Stimulated activated CD8-positive, alpha-beta memory T cell treated with anti-CD3 and anti-CD28 coated beads, Interleukin-7, amount 100 ng/mL, for 24 hours (primary cell): ENCODE measurements around the gene GRID1.
A peak's percentile ranks its signal among the peaks of the same experiment; 100 is the strongest.

ENCODE experiments used
- DNase-seq: peaks from one replicate; pipeline ENCODE4 v3.0.0-alpha.2; 2020; ENCODE audit warnings: low read depth

GRID1 gene

DNA sequence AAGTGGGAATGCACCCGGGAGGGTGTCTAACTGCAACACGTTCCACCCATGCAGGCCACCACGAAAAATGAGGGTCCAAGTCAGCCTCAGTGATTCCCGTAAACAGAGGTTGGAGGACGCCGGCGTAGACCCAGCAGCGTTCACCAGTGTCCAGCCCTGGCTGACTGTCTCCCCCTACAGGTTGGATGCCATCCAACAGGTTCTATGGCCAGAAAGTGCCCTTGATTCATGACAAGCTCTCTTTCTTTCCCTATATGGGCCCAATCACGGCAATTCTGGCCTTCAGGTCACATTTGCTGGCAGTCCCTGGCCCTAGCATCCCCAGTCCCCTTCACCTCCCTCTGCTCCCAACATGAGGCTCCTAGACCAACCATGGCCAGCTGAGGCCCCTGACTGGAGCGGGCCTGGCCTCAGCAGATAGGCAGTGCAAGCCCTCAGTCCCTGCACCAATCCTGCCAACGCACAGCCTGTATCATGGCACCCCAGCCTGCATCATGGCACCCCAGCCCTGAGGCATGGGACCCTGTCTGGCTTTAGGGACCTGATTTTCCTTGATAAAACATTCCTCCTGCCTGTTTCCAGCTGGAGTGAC, 227.4 kb downstream of the GRID1 start:
- DNase-seq = peak; percentile 7

DNA sequence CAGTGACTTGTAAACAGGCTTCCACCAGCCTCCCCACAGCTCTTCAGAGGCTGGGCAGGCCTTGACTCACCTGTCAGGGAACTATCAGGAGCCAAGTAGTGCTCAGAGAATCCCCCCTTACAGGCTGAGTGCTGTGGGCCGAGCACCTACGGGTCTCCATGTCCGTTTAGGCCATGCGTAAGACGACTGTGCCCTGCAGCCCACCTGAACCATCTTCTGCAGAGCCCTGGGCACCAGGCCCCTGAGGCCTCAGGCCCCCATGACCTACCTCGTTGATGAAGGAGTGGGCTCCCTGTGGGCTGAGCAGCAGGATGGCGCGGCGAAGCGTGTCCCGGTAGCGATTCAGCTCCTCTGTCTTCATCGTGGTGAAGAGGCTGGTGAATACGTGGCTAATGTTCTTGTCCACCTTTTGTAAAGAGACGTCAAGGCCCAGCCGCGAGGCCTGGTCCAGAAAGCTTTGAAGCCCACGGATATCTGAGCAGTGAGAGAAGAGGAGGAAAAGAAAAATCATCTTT, 228.0 kb downstream of the GRID1 start:
- no peak for DNase-seq

DNA sequence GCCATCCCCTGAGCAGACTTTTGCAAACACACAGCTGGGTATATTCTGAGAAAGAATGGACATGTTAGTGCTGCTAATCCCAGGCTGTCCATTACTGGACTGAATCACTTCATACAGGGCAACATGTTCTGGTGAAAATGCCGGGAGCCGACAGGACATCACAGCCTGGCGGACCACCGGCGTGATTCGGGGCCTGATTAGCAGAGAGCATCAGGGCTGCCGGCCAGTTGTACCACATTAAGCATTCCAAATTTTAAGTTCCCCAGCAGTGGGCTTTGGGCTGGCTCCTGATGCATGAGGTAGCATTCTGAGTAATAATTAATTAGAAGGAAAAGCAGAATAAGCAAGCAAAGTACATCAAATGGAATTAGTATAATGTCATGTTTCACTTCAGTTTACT, 229.0 kb downstream of the GRID1 start:
- DNase-seq = no peak

DNA sequence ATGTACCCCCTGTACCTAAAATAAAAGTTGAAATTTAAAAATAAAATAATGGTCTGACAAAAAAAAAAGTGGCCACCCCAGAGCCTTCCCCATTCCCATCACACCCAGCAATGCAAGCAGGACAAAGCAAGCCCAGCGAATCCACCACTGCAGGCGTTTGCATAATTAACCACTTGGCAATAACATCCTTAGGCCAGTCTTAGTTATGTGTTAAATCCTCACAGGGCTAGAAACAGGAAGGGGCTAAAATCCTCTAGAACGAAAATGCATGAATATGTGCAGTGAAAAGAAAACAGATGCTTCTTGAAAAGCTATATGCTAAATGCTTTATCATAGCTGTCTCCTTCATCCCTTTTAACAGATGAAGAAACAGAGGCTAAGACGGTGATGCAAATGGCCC, 229.7 kb downstream of the GRID1 start:
- DNase-seq = no peak

DNA sequence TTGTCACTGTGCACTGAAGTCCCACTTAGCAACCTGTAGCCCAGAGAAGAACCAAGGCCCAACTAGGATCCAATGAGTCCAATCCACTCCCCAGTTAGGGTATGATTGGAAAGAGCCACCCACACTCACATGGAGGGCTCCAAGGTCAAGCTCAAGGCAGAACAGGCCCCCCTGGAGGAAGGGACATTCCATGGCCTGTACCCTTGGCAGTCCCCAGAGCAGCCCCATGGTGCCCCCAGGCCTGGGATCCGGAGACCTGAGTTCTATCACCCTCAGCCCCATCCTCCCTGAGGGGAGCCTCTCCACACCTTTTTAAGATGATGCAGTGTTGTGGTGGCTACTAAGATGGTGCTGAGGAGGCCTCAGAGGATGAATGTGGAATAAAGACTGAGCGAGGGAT, 231.4 kb downstream of the GRID1 start:
- DNase-seq = no peak

DNA sequence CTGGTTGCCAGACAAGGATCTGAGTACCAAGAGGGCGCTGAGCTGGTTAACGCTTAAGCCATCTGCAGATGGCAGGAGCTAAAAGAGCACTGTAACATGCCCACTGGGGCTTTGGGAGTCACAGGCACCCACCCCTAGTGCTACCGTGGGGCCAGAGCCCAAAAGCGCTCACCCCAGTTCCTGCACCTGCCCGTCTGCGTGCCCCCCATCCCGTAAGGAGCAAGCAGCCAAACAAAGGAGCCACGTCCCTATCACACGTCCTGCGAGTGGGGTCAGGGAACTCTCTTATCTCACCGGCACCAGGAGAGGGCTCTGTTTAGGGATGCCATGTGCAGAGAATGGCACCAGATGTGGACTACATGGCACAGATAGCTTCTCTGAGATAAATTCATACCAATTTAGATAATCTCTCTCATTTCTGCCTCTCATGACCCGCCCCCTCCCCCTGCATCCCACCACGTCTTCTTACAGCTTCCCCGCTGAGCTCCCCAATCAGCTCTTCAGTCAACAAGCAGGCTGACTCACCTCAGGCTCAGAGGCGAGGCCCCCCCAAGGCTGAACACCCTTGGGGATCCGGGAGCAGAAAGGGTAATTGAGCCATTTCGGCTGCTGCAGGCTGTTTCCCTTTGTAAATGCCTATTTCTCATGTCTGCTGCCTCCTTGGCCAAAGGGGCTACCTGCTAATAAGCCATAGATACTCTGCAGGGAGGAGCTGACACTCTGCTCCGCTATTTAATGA, 235.7 kb downstream of the GRID1 start:
- DNase-seq = no peak

DNA sequence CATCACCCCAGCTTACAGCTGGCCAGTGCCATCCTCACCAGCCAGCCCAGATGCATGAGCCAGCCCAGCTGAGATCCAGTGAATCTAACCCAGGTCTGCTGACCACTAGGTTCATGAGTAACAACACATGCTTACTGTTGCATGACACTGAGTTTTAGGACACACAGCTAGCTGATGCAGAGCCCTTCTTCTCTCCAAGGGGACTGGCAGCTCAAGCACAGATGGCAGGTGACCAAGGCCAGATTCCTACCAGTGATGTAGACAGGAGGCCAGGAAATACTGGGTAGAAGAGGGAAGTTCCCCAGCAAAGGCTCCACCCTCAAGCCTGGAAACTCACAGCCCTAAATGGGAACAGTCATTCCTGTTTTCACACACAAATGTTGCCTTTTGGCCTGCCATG, 236.6 kb downstream of the GRID1 start:
- no peak for DNase-seq

DNA sequence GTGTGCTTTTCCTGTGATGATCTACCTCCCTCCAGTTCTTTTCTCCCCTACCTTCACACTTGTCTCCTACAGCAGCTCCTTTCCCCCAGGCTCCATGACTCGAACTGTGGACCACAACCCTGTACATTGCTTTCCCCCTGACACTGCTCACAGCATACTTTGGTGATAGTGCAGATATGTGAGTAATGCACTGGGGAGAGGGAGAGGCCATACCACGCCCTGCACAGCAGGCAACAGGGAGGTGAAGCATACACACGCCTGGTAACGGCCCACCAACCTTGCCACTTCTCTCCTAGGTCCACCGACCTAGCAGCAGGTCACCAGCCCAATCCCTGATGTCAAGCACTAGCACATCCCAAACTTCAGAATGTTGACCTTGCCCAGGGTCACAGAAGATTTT, 238.2 kb downstream of the GRID1 start:
- DNase-seq = no peak

DNA sequence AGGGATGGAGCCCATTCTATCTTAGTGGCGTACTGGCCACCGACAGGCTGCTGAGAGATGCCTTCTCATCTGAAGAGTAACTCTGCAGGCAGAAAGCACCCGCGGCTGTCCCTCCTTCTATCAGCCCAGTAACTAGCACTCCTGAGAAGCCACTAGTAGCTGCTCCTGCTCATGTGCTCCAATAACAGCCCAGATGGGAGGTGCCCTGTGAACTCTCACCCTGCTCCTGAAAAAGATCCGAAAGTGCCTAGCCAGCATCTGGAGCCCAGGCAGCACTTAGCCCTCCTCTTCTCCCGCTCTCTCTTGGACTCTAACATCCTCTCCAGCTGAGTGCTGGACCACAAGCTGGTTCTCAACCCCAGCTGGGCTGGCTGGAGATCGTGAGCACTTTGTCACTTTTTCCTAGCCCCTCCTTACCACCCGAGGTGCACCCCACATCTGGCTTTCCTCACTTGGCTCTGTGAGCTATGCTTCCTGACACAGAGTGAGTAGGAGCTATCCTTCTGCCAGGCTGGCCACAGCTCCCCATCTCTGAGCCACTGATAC, 239.2 kb downstream of the GRID1 start:
- DNase-seq = no peak

DNA sequence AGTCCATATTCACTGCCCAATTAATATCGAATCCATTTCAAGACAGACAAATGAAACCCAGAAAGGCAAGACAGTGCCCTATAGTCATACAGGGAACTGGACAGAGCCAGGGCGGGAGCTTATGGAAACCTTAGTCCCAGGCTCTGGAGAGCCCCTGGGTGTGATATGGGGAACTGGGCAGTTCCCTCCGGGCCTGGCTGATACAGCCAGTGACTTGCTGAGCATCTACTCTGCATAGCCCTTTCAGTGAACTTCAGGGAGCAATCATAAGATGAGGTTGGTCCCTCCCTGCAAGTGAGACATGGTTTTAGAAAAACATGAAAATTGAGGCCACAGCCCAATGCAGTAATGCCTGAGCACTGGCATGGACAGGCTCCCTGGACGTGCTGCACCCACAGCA, 241.9 kb downstream of the GRID1 start:
- DNase-seq = no peak

DNA sequence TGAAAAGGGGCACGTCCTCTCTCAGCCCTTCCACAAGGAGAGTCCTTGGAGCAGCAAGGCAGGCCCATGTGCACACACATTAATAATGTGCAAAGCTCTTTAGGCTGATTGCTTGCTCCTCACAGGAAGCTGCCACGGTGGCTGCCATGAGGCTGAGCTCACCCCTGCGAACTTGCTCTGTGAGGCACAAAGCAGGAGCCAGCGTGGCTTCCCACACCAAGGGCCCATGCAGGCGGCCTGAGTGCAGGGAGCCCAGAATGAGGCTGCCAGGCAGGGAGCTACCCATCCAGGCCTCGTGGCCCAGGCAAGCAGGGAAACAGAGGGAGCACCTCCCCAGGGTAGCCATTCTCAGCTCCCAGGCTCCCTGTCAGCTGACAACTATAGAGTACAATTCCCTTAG, 242.9 kb downstream of the GRID1 start:
- no peak for DNase-seq

DNA sequence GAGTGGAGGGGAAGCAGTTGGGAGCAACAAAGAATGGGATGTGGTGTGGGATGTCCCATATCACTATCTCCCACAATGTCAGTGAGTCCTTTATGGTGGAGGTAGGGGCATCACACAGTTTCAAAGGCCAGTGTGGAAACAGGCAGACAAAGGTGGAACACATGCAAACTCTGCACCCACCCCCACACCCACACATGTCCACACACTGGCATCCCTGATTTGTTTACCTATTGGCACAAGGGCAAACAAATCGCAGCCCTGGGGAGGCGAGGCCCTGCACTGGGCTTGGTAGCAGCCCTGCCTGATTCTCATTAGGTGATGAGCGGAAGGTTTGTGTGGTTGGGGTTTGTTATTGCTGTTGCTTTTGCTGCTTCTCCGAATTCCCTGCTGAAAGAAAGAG, 243.3 kb downstream of the GRID1 start:
- DNase-seq = no peak

DNA sequence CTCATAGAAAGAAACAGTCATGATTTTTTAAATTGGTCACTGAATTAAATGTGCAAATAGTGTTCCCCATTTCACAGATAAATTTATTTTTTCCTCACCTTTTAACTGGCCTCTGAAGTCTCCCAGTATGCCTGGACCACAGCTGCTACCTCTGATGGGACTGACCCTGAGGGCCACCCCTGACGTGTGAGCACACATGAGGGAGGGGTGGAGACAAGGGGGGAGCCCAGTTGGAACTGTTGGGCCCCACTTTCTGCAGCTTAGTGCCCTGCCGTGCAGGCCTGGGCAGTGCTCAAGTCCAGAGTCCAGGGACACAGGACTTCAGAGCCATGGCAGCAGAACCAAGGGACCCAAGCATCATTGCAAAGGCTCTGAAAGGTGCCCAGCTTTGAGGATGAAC, 243.9 kb downstream of the GRID1 start:
- no peak for DNase-seq

DNA sequence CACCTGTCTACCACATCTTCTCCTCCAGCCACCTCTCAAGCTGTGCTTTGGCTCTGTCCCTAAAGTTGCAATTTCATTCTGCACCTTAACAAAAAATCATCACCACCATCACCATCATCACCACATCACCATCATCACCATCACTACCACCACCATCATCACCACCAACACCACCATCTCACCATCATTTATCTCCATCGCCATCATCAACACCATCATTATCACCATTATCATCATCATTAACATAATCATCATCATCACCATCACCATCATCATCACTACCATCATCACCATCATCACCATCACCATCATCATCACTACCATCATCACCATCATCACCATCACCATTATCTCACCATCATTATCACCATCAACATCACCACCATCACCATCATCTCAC, 245.4 kb downstream of the GRID1 start:
- DNase-seq = no peak

DNA sequence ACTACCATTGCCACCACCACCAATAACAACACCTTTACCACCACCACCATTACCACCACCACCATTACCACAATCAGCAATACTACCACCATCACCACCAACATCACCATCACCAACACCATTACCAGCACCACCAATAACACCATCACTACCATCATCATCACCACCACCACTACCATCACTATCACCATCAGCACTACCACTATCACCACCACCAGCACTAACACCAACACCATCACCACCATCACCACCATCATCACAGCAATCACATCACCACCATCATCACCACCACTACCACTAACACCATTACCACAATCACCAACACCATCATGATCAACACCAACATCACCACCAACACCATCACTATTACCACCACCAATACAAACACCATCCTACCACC, 249.5 kb downstream of the GRID1 start:
- no peak for DNase-seq

DNA sequence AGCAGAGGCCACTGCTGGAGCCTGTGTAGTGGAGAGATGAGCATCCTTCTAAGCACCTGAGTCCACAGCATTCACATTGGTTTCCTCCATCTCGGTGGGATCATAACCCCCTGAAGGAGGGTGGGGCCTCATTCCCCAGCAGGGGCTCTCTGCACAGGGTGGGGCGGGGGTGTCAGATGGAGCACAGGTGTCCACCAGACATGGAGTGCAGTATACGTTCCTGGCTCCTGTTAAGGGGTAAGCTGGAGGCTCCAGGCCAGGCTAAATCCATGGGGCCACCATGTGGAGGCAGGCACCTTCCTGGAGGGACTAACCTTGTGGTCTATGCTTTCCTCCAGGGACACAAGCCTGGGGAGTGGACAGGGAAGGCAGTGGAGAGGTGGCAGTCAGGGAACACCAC, 252.6 kb downstream of the GRID1 start:
- DNase-seq = no peak

DNA sequence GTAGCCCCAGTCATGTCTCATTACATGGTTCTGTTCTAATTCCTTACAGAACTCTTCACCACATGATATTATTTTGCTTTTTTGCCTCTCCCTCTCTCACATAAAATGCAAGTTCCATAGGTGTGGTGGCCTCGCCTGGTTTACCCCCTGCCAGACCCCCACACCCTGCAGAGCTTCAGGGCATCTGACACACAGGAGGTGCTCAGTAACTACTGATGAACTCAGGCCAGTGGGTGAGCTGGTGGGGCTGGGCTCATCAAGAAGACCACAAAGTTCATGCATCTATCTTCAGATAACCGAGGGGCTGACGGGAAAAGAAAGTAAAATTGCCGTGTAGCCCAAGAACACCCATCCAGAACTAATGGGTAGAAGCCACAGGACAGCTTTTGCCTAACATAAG, 253.1 kb downstream of the GRID1 start:
- no peak for DNase-seq

DNA sequence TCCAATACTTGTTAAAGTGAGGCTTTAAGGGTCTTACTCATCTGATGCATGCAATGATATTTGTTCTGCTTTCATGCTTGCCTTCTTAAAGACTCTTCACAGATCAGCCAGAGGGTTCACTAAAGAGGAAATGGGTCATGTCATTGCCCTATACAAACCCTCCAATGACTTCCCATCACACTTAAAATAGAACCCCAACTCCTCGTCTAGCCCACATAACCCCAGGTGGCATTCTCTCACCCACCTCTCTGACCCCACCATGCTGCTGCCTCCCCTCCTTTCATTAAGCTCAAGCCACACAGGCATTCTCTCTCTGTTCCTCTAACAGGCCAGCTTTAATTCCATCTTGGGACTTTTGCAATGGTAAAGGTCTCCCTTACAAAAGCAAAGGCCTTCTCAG, 253.6 kb downstream of the GRID1 start:
- no peak for DNase-seq

DNA sequence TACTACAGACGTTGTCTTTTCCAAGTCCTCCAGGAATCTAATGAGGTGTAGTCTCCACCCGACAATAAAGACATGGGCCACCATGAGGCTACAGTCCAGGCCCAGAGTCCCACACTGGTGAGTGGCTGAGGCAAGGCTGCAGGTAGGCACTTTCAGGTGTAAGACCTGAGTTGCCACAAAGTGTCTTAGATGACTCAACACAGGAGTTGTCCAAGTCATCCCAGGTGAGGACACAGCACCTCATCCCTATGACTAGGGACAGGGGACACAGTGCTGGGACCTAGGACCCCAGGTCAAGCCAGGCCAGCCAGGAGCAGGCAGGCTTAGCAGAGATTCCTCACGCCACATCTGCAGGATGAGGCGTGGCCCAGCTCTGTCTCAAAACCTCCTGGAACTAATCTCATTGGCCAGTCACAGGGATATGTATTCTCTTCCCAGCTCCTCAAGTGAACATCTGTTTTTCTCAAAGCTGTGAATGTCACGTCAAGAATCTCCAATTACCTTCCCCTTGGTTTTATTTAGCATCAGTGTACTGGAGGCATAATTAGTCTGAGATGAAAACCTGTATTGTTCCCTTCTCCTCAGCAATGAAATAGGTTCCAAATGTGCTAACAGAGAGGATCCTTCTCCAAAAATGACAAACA, 254.6 kb downstream of the GRID1 start:
- DNase-seq = no peak

DNA sequence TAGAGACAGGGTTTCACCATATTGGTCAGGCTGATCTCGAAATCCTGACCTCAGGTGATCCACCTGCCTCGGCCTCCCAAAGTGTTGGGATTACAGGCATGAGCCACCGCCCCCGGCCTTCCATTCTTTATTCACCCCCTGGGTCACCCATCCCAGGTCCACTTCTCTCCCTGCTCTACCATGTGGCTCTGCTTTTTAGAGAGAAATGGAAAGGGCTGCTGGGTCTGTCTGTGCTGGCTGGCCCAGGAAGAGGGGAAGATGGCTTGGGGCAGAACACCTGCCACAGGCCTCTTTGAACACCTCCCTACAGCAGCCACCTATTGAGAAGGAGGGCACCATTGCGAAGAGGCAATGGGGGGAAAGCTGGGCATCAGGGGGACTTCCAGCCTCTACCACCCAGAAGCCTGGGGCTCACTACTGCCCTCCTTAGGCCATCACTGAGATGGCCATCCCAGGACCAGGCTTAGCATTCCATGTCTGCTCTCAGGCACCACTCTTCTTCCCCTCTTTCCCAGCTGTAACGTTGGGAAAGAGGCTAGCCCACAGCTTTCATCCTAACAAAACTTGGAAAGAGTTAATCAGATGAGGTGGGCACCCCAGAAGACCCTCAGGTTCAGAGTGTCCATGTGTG, 256.3 kb downstream of the GRID1 start:
- DNase-seq = no peak

DNA sequence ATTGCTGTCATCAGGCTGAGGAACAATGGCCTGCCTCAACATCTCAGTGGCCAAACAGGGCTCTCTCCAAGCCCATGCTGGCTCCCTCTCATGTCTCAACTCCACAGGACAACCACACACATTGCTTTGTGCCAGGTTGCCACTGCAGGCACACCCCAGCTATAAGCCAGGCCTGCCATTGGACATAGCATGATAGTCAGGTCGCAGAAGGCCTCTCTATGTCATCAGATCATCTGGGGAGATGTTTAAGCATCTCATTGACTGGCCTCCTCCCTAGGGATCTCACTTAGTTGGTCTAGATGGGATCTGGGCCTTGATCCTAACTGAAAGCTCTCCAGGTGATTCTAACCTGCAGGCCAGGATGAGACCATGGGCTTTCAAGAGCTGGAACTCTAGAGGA, 257.2 kb downstream of the GRID1 start:
- no peak for DNase-seq

DNA sequence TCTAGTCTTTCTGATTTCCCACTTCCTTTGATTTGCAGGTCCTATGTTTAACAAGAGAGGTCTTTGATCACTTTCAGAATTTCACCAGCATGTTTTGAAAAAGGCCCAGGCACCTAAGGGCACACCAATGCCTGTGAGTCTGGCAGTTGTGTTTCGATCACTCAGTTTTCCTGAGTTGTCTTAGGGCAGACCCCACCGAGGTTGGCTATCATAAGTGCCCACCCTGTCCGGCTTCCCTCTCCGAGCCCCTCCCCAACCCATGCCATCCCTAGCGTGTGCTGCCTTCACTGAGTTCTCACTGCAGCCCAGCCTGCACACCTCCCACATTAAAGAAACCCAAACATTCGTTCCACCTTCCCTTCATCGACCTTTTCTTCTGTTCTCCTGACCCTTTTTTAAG, 257.9 kb downstream of the GRID1 start:
- DNase-seq = no peak
